Duodenal mucosa (tissue), 2 donors: ENCODE measurements around the gene KRT74.

Experiments used
- H3K27ac ChIP-seq: one replicate; pipeline ENCODE4 v1.7.0; 2013; ENCODE audit warnings: low read depth, low read length
- H3K27me3 ChIP-seq, 2 donors: one replicate each; pipeline ENCODE4 v1.7.0; 2013; ENCODE audit warnings: low read length in 2 of 2, control low read depth in 1 of 2; ENCODE audit not compliant: insufficient read depth in 2 of 2, control insufficient read depth in 1 of 2
- H3K36me3 ChIP-seq, 2 donors: one replicate each; pipeline ENCODE4 v1.7.0; 2013; ENCODE audit warnings: low read length in 2 of 2, control low read depth in 1 of 2; ENCODE audit not compliant: insufficient read depth in 2 of 2, control insufficient read depth in 1 of 2
- H3K4me1 ChIP-seq, 2 donors: one replicate each; pipeline ENCODE4 v1.7.0; 2013; ENCODE audit warnings: low read length in 2 of 2, control low read depth in 1 of 2; ENCODE audit not compliant: insufficient read depth in 2 of 2, control insufficient read depth in 1 of 2
- H3K4me3 ChIP-seq, 2 donors: one replicate each; pipeline ENCODE4 v1.7.0; 2013; ENCODE audit warnings: low read length in 2 of 2, low read depth in 1 of 2
- H3K9ac ChIP-seq, 2 donors: one replicate each; pipeline ENCODE4 v1.7.0; 2013; ENCODE audit warnings: low read length in 2 of 2, low read depth in 1 of 2
- H3K9me3 ChIP-seq, 2 donors: one replicate each; pipeline ENCODE4 v1.7.0; 2013; ENCODE audit warnings: low read length in 2 of 2, control low read depth in 1 of 2; ENCODE audit not compliant: control insufficient read depth in 1 of 2

Gene KRT74

GRCh38 chr12:52542157-52542556, 31.5 kb downstream of the KRT74 start:
- Histone ChIP-seq H3K27me3 (no peaks in the 10 kb centered on the region), H3K9ac (no peak overlapping the region), H3K27ac (no peak overlapping the region), H3K9me3 (no peaks in the 10 kb centered on the region), H3K4me1 (peaks cover 0 to 5% of the 10 kb centered on the region in 2 donors), H3K36me3 (no peaks in the 10 kb centered on the region), H3K4me3 (no peak overlapping the region)

- H3K4me3 ChIP-seq, result no peak overlapping the region
- H3K9ac ChIP-seq, result no peak overlapping the region
- no peak overlapping the region for H3K27ac ChIP-seq
- H3K27me3 ChIP-seq, result no peaks in the 10 kb centered on the region
- H3K4me1 ChIP-seq, result peaks cover 0 to 5% of the 10 kb centered on the region in 2 donors
- H3K9me3 ChIP-seq, result no peaks in the 10 kb centered on the region
- no peaks in the 10 kb centered on the region for H3K36me3 ChIP-seq
Measured at GRCh38 chr12:52541709-52542108, 31.9 kb downstream of the KRT74 start.

DNA sequence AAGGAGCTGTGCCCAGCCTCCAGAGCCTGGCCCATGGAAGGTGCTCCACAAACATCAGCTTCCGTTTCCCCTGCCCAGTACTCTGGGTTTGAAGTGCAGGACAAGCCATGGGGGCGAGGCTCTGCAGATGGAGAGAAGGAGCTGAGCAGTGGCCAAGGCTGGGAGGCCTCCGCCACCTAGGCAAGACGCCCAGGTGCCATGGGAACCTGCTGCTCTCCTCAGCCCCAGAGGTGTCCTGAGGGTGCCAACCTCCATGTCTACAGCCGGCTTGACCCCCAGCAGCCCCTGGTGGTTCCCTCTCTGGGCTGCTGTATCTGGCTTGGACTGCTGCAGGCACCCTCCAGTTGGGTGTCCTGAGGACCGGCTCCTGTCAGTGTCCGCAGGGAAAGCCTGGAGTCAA, 33.1 kb downstream of the KRT74 start:
- Histone ChIP-seq H3K27ac (no peak overlapping the region), H3K27me3 (no peaks in the 10 kb centered on the region), H3K9me3 (no peaks in the 10 kb centered on the region)

GRCh38 chr12:52539821-52540173, 33.8 kb downstream of the KRT74 start:
- H3K4me3 ChIP-seq, result no peak overlapping the region
- H3K9ac ChIP-seq, result no peak overlapping the region
- H3K4me1 ChIP-seq, result peaks cover 0 to 5% of the 10 kb centered on the region in 2 donors
- no peak overlapping the region for H3K27ac ChIP-seq
- no peaks in the 10 kb centered on the region for H3K27me3 ChIP-seq
- H3K9me3 ChIP-seq, result no peaks in the 10 kb centered on the region
- no peaks in the 10 kb centered on the region for H3K36me3 ChIP-seq

More for the DNA sequence above, 33.1 kb downstream of the KRT74 start:
- H3K36me3 ChIP-seq, result no peaks in the 10 kb centered on the region
- no peak overlapping the region for H3K9ac ChIP-seq
- no peak overlapping the region for H3K4me3 ChIP-seq
- H3K4me1 ChIP-seq, result peaks cover 0 to 5% of the 10 kb centered on the region in 2 donors

- Histone ChIP-seq H3K9ac (no peak overlapping the region), H3K9me3 (no peaks in the 10 kb centered on the region), H3K27ac (no peak overlapping the region), H3K27me3 (no peaks in the 10 kb centered on the region), H3K36me3 (no peaks in the 10 kb centered on the region), H3K4me1 (peaks cover 0 to 5% of the 10 kb centered on the region in 2 donors), H3K4me3 (no peak overlapping the region)
Measured at GRCh38 chr12:52539083-52539820, 34.4 kb downstream of the KRT74 start.

- Histone ChIP-seq H3K4me1 (peaks cover 0 to 5% of the 10 kb centered on the region in 2 donors), H3K36me3 (no peaks in the 10 kb centered on the region), H3K27me3 (no peaks in the 10 kb centered on the region), H3K4me3 (no peak overlapping the region), H3K9me3 (no peaks in the 10 kb centered on the region), H3K9ac (no peak overlapping the region), H3K27ac (no peak overlapping the region)
Measured at GRCh38 chr12:52537101-52537500, 36.5 kb downstream of the KRT74 start.

DNA sequence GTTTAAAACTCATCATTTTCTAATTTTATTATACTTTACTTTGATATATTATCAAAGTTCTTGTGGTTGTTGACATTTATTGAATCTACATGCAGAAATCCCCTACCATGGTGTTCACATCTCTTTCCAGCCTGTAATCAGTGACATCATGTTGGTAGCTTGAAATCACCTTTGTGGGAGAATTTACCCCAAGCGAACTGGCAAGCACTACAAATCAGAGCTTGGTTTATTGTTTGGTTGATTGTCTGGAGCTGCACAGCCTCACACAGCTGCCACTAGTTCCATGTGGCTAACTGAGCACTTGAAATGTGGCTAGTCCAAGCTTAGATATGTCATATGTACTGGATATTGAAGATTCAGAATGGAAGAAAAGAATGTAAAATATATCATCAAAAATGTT, 38.1 kb downstream of the KRT74 start:
- no peaks in the 10 kb centered on the region for H3K36me3 ChIP-seq
- peaks cover 0 to 5% of the 10 kb centered on the region in 2 donors for H3K4me1 ChIP-seq
- H3K9me3 ChIP-seq, result no peaks in the 10 kb centered on the region
- no peak overlapping the region for H3K4me3 ChIP-seq
- no peak overlapping the region for H3K9ac ChIP-seq
- H3K27ac ChIP-seq, result no peak overlapping the region
- no peaks in the 10 kb centered on the region for H3K27me3 ChIP-seq

DNA sequence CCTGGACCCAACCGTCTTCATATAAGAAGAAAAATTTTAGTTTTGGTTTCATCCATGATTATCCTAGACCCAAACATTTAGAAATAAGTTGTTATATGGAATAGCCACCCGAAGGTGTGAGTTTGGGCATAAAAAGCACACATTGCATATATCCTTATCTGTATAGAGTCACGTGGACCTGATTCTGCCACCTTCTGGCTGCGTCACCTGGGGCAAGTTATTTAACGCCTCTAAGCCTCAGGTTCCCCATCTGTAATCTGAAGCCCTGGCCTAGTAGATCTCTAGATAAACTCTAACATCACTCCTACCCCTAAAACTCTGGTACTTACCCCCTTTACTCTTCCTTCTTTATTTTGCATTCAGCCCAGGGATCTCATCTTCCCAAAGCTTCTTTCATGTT, 39.2 kb downstream of the KRT74 start:
- H3K27ac ChIP-seq, result no peak overlapping the region
- no peaks in the 10 kb centered on the region for H3K36me3 ChIP-seq
- H3K9ac ChIP-seq, result no peak overlapping the region
- peaks cover 0 to 5% of the 10 kb centered on the region in 2 donors for H3K4me1 ChIP-seq
- H3K27me3 ChIP-seq, result no peaks in the 10 kb centered on the region
- no peaks in the 10 kb centered on the region for H3K9me3 ChIP-seq
- no peak overlapping the region for H3K4me3 ChIP-seq

DNA sequence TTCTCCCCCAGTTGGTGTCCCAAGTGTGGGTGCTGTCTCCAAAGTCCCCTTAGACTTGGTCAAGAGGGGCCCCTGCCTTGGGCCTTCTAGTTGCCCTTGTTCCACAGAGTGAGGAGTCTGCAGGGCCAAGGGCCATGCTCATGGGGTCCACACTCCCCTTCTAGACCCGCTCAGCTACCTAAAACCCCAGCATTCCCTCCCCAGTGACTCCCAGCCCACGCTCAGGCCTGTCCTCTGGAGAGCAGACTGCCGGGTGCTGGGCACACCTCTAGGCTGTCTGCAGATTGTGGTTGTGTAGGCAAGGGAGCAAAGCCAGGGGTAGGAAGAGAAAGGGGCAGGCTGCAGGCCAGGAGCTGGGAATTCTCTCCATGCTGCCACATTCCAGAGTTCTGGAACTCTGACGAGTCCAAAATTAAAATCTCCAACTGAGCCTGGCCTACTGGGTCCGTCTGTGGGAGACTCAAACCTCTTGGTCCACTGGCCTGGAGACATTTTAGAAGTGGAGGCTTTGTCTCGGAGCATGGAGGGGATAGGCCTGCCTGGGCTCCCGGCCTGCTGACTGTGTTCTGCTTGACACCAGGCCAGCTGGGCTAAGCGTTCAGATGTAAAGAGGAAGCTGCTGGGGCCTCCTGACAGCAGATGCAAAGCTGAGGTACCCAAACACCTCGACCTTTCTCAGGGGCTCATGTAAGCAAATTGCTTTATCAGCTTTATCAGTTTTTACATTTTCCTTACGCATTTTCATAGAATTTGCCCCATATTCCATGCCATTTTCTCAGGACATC, 39.8 kb downstream of the KRT74 start:
- H3K27ac ChIP-seq, result no peak overlapping the region
- H3K4me3 ChIP-seq, result no peak overlapping the region
- H3K27me3 ChIP-seq, result no peaks in the 10 kb centered on the region
- H3K4me1 ChIP-seq, result peaks cover 0 to 3% of the 10 kb centered on the region in 2 donors
- H3K36me3 ChIP-seq, result no peaks in the 10 kb centered on the region
- no peak overlapping the region for H3K9ac ChIP-seq
- no peaks in the 10 kb centered on the region for H3K9me3 ChIP-seq

DNA sequence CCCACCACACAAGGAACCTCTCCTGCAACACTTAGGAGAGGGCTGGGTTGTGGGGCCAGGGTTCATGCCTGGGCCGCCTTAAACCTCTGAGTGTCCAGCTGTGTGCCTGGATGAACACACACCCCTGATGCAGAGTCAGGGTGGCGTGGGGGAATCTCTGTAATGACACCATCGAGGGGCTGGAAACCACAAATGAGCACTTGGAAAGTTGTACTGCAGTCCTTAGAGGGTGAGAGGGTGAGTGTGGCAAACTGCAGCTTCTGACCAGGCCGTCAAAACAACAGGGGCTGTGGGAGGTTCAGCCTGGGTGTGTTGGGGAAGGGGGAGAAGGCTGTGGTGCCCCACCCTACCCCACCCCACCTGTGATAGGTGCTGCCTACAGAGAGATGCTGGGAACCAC, 41.0 kb downstream of the KRT74 start:
- Histone ChIP-seq H3K9ac (no peak overlapping the region), H3K27me3 (no peaks in the 10 kb centered on the region), H3K4me1 (no peaks in the 10 kb centered on the region), H3K36me3 (no peaks in the 10 kb centered on the region), H3K9me3 (no peaks in the 10 kb centered on the region), H3K27ac (no peak overlapping the region), H3K4me3 (no peak overlapping the region)
